Neural cell (in vitro differentiated cells): Measurements from ENCODE around the gene LMOD3.

Source experiments
- EP300 ChIP-seq: fragments of 450-650 bp; conservative IDR thresholded peaks from 2 replicates; pipeline ENCODE4 v1.6.1; 2014; ENCODE audit warnings: antibody characterized with exemption, mild to moderate bottlenecking, moderate library complexity; ENCODE audit not compliant: poor library complexity, severe bottlenecking
- EZH2 ChIP-seq: fragments of 200-600, 300-800 bp; shearing (Covaris generic), sonication (generic); IDR thresholded peaks from 2 replicates; pipeline ENCODE4 v1.6.1; 2014; ENCODE audit warnings: antibody characterized with exemption, low read length, borderline replicate concordance, mild to moderate bottlenecking; ENCODE audit not compliant: insufficient read depth, poor library complexity, severe bottlenecking
- POLR2AphosphoS5 ChIP-seq: IDR thresholded peaks from 2 replicates; pipeline ENCODE4 v1.6.1; 2012
- RAD21 ChIP-seq: fragments of 450-650 bp; conservative IDR thresholded peaks from 2 replicates; pipeline ENCODE4 v1.6.1; 2014; ENCODE audit warnings: antibody characterized with exemption, mild to moderate bottlenecking, moderate library complexity
- TF ChIP-seq, protein P1 (sequence below): fragments of 450-650 bp; IDR thresholded peaks from 2 replicates; pipeline ENCODE4 v1.5.1; 2014; ENCODE audit warnings: antibody characterized with exemption, mild to moderate bottlenecking, moderate library complexity; ENCODE audit not compliant: poor library complexity, severe bottlenecking
- TF ChIP-seq, protein P2 (sequence below): IDR thresholded peaks from 2 replicates; pipeline ENCODE4 v1.6.1; 2012; ENCODE audit warnings: borderline replicate concordance

DNA sequence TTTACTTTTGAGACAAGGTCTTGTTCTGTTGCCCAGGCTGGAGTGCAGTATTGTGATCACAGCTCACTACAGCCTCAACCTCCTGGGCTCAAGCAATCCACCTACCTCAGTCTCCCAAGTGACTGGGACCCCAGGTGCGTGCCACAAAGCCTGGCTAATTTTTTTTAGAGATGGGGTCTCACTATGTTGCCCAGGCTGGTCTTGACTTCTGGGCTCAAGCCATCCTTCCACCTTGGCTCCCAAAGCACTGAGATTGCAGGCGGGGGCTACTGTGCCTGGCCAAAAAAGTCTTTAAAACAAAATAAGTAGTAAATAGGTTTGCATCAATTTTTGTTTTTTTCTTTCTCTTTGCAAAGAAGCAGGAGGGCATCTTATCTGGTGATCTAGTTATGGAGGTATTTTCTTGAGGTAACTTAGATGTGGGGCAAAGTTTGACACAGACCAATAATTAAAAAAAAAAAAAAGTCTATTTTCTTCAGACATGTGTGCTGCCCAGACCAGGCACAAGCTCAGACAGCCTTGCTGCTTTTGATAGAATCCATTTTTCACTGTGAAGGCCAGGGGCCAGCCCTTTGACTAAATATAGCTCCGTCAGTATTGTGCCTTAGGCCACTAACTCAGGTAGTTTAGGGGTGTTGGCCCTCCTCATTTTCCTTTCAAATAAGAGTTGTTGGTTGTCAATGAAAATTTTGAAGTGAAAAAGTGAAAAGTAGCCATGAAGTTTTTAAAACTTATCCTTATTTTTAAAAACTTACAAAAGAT is 35.2 kb downstream of the LMOD3 start:
- TF ChIP-seq EZH2 (no peak), EP300 (no peak), POLR2AphosphoS5 (no peak), RAD21 (no peak)
- TF ChIP-seq, protein P1, sequence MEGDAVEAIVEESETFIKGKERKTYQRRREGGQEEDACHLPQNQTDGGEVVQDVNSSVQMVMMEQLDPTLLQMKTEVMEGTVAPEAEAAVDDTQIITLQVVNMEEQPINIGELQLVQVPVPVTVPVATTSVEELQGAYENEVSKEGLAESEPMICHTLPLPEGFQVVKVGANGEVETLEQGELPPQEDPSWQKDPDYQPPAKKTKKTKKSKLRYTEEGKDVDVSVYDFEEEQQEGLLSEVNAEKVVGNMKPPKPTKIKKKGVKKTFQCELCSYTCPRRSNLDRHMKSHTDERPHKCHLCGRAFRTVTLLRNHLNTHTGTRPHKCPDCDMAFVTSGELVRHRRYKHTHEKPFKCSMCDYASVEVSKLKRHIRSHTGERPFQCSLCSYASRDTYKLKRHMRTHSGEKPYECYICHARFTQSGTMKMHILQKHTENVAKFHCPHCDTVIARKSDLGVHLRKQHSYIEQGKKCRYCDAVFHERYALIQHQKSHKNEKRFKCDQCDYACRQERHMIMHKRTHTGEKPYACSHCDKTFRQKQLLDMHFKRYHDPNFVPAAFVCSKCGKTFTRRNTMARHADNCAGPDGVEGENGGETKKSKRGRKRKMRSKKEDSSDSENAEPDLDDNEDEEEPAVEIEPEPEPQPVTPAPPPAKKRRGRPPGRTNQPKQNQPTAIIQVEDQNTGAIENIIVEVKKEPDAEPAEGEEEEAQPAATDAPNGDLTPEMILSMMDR: no peak
- TF ChIP-seq, protein P2, sequence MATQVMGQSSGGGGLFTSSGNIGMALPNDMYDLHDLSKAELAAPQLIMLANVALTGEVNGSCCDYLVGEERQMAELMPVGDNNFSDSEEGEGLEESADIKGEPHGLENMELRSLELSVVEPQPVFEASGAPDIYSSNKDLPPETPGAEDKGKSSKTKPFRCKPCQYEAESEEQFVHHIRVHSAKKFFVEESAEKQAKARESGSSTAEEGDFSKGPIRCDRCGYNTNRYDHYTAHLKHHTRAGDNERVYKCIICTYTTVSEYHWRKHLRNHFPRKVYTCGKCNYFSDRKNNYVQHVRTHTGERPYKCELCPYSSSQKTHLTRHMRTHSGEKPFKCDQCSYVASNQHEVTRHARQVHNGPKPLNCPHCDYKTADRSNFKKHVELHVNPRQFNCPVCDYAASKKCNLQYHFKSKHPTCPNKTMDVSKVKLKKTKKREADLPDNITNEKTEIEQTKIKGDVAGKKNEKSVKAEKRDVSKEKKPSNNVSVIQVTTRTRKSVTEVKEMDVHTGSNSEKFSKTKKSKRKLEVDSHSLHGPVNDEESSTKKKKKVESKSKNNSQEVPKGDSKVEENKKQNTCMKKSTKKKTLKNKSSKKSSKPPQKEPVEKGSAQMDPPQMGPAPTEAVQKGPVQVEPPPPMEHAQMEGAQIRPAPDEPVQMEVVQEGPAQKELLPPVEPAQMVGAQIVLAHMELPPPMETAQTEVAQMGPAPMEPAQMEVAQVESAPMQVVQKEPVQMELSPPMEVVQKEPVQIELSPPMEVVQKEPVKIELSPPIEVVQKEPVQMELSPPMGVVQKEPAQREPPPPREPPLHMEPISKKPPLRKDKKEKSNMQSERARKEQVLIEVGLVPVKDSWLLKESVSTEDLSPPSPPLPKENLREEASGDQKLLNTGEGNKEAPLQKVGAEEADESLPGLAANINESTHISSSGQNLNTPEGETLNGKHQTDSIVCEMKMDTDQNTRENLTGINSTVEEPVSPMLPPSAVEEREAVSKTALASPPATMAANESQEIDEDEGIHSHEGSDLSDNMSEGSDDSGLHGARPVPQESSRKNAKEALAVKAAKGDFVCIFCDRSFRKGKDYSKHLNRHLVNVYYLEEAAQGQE: no peak
